Progenitor cell of endocrine pancreas (in vitro differentiated cells): ENCODE results near the gene PRXL2B. TPM values are rescaled to one million over a fixed set of nuclear protein-coding genes. Genes with fewer than 3 reads are reported as not detected.
A peak's percentile ranks its signal among the peaks of the same experiment; 100 is the strongest.

ENCODE experiments used
- DNase-seq: peaks from one replicate; pipeline ENCODE4 v3.0.0; 2021; ENCODE audit warnings: low spot score; ENCODE audit not compliant: unreplicated experiment
- H3K27ac Mint-ChIP-seq: 2 replicates; pipeline ENCODE4 v1.8.0; 2021; ENCODE audit warnings: mild to moderate bottlenecking, moderate library complexity, mixed read lengths
- H3K27me3 Mint-ChIP-seq: 2 replicates; pipeline ENCODE4 v1.8.0; 2021; ENCODE audit warnings: mixed read lengths
- H3K36me3 Mint-ChIP-seq: 2 replicates; pipeline ENCODE4 v1.8.0; 2022; ENCODE audit warnings: mixed read lengths; ENCODE audit not compliant: insufficient read depth
- H3K4me1 Mint-ChIP-seq: 2 replicates; pipeline ENCODE4 v1.8.0; 2021; ENCODE audit warnings: low read depth, mixed read lengths
- H3K4me3 Mint-ChIP-seq: 2 replicates; pipeline ENCODE4 v1.8.0; 2021; ENCODE audit warnings: low read depth, mild to moderate bottlenecking, moderate library complexity, mixed read lengths
- H3K9me3 Mint-ChIP-seq: 2 replicates; pipeline ENCODE4 v1.8.0; 2021; ENCODE audit warnings: low read depth, mixed read lengths
- CTCF ChIP-seq: fragments of 200-600 bp; sonication (generic); IDR thresholded peaks from one replicate; pipeline ENCODE4 v1.5.0; 2021; ENCODE audit warnings: antibody characterized with exemption, mild to moderate bottlenecking; ENCODE audit not compliant: unreplicated experiment
- total RNA-seq: library from RNA; stranded (reverse); gene quantifications from 2 replicates; pipeline ENCODE4 v1.2.1, GENCODE V29; 2021

The PRXL2B gene
- total RNA-seq, 1 donor from 2014 or later: 36.4 TPM

GRCh38 chr1:2628933-2629626 is 42.5 kb downstream of the PRXL2B start:
- H3K36me3 Mint-ChIP-seq: no peaks in the 10 kb centered on the region
- H3K27me3 Mint-ChIP-seq: peaks cover 68% of the 10 kb centered on the region
- no peak for TF ChIP-seq CTCF
- peaks cover 2% of the 10 kb centered on the region for H3K4me1 Mint-ChIP-seq
- no peak overlapping the region for H3K27ac Mint-ChIP-seq
- no peaks in the 10 kb centered on the region for H3K9me3 Mint-ChIP-seq
- H3K4me3 Mint-ChIP-seq: peak overlapping the region; percentile 55
- DNase-seq: no peak

GRCh38 chr1:2629627-2630497 is 43.3 kb downstream of the PRXL2B start:
- no peak for DNase-seq
- Mint-ChIP-seq H3K9me3 (no peaks in the 10 kb centered on the region), H3K4me1 (peaks cover 2% of the 10 kb centered on the region), H3K36me3 (no peaks in the 10 kb centered on the region), H3K4me3 (peak overlapping the region; percentile 55), H3K27ac (peak overlapping the region; percentile 20), H3K27me3 (peaks cover 60% of the 10 kb centered on the region)
- no peak for TF ChIP-seq CTCF

- no peaks in the 10 kb centered on the region for H3K9me3 Mint-ChIP-seq
- DNase-seq: no peak
- H3K4me1 Mint-ChIP-seq: peaks cover 2% of the 10 kb centered on the region
- H3K27me3 Mint-ChIP-seq: peaks cover 52% of the 10 kb centered on the region
- H3K4me3 Mint-ChIP-seq: peak overlapping the region; percentile 58
- H3K36me3 Mint-ChIP-seq: no peaks in the 10 kb centered on the region
- peak overlapping the region; percentile 20 for H3K27ac Mint-ChIP-seq
- no peak for TF ChIP-seq CTCF
Observed at GRCh38 chr1:2630498-2631135, 44.0 kb downstream of the PRXL2B start.

GRCh38 chr1:2631136-2632050 is 44.8 kb downstream of the PRXL2B start:
- Mint-ChIP-seq H3K36me3 (no peaks in the 10 kb centered on the region), H3K9me3 (no peaks in the 10 kb centered on the region), H3K27me3 (peaks cover 51% of the 10 kb centered on the region), H3K4me3 (no peak overlapping the region), H3K27ac (no peak overlapping the region), H3K4me1 (peaks cover 2% of the 10 kb centered on the region)
- no peak for TF ChIP-seq CTCF
- DNase-seq: no peak
